Stimulated activated CD8-positive, alpha-beta memory T cell treated with anti-CD3 and anti-CD28 coated beads, Interleukin-7, amount 100 ng/mL, for 4 hours (primary cell): ENCODE data around the gene PRF1.

Source experiments
- DNase-seq, 2 donors: peaks; one replicate each; pipeline ENCODE4 v3.0.0-alpha.2; 2020; ENCODE audit warnings: low read depth in 2 of 2

The PRF1 gene

DNA sequence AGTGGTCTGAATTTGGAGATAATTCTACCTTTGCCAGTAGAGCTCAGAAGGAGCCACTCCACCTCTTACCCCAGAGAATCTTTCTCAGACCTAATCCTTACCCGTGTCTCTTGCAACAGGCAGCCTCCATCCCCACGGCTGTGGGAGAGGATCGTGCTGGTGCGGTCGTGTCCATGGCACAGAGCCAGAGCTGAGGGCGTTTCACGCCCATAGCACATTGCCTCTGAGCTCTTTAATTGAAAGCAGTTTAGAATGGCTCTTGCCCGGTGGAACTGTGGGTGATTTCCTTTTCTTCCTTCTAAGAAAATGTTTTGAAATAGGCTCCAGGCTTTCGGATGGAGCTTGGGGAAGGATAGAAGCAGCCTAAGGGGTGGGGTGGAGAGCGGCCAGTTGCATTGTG lies 41.5 kb downstream of the PRF1 start:
- no peak for DNase-seq

DNA sequence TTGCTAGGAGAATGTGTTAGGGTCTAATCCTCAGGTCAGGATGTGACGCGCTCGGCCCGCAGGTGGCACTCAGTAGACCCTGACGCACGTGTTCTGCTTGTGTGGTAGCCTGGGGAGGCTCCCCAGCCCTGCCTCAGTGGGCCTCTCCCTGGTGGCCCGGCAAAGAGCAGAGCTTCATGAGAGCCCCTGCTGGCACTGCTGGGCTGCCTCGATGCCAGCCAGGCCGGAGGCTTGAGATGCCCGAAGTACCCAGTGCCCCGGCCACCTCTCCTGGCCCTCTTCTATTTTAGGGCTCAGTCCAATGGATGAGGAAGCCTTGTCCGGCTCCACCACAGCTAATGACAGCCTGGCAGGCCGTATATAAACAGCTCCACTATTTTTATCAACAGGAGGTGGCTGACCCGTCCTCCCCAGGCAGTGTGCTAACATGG lies 42.0 kb downstream of the PRF1 start:
- no peak for DNase-seq

DNA sequence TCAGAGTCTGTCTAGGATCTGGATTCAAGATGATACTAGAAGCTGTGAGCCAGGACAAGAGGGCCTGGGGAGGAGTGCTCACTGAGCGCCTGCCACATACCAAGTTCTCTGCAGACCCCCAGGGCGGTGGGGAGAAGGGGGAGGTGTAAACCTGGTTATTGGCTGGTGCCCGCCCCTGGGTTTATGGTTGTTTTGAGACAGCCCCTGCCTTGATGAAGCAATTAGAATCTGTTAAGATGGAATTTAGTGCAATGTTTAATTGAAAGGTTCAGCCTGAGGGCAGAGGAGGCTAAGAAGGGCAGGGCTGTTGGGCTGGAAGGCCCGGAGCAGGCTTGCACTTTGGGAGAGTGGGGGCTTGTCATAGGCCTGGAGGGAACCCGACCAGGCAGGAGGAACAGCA lies 42.7 kb downstream of the PRF1 start:
- DNase-seq, result no peak

DNA sequence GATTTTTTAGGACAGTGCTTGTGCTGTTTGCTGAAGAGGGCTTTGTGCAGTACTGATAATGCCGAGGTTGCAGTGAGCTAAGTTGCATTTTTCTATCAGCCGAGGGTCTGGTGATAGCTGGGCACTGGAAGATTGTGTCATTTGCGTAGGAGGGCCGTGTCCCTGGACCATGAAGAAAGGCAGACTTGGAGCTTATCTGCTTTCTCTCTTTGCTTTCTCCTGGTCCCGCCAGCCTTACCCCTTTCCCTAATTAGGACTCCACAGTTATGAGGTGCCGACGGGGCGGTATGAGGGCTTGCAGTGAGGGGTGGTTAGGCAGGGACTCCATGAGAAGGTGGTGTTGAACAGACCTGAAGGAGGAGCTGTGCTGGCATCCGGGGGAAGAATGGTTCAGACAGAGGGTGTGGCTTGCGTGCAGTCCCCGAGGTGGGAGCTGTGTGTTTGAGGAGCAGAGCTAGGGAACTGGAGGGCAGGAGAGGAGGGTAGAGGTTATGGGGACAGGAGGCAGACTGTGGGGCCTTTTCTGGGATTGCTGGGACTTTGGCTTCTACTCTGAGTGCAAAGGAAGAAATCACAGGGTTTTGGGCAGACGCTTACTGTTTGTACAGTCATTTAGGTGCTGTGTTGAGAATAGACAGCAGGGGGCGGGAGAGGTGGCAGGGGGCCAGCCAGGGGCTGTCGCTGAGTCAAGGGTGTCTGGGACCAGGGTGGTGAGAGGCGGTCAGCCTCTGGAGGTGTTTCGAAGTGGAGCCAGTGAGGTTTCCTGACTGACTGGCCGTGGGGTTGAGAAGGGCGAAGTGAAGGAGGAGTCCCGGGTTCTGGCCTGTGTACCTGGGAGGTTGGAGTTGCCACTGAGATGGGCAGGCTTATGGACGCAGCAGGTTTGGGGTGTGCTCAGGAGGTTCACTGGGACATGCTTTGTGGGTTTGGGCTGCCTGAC lies 43.4 kb downstream of the PRF1 start:
- DNase-seq, result peak; percentile 48 to 69

DNA sequence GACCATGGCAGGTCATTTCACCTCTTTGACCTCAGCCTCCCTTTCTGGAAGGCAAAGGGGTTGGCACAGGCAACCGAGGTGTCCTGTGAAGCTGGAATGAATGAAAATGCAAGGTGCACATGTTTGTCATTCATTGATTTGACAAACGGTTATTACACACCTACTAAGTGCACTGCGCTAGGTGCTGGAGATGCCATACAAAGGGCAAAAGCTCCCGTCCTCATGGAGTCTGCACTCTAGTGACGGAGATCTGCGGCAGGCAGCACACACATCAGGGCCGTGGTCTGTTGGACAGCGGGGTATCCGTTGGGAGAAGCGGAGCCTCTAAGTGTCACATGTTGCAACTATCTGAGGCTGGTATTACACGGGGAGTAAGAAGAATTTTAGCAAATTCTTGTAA lies 44.2 kb downstream of the PRF1 start:
- DNase-seq, result no peak

DNA sequence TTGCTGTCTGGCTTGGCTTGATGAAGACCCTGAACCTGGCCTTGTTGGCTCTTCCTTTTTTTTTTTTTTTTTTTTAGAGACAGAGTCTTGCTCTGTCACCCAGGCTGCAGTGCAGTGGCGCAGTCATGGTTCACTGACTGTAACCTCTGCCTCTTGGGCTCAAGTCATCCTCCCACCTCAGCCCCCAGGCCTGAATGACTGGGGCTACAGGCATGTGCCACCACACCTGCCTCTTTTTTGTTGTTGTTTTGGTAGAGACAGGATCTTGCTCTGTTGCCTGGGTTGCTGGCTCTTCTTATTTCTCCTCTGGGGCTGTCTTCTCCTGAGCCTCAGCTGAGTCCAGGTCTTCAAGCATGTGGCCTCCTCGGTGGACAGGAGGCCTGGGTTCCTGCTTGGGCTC lies 44.7 kb downstream of the PRF1 start:
- DNase-seq, result no peak

DNA sequence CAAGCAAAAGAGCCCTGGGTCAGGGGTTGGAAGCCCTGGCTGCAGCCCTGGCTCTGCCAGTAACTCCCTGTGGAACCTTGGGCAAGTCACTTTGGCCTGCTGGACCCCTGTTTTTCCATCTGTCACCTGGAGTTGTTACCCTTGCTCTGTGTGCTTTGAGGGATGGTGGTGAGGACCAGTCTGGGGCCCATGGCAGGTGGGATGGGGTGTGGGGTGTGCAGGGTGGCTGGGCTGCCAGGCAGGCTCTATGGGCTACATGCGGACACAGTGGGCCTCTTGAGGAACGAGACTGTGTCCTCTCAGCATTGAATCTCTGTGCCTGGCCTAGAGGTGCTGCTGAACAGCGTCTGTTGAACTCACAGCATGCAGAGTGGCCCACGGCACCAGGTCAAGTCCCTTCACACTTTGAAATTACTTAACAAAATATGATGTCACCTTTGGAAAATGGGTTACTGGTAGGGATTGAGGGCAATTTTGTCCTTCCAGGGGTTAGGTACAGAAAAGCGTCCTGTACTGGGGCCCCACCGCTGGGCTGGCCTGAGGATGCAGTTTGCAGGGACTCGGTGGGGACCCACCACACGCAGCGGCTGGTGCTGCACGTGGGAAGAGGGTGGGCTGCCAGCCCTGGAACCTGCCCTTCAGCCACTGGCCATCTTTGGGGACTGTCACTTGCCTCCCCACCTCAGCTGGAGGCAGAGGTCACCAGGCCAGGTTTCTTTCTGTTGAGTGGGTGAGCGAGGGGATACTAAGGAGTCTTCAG lies 45.3 kb downstream of the PRF1 start:
- DNase-seq, result no peak

DNA sequence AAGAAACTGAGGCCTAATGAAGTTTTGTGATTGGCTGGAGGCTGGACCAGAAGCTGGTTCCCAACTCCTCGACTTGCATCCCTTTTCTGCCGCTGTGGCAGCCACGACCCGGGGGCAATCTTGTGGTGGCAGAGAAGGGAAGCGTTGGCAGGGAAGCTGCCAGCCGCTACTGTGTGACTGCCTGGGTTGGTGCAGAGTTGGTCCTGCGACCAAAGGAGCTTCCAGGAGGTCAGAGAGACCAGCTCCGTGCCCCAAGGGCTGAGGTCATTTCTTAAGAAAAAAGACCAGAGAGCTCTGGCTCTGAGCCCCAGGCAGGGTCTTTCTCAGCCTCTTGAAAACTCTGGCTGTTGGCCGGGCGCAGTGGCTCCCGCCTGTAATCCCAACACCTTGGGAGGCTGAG lies 47.2 kb downstream of the PRF1 start:
- DNase-seq, result no peak

DNA sequence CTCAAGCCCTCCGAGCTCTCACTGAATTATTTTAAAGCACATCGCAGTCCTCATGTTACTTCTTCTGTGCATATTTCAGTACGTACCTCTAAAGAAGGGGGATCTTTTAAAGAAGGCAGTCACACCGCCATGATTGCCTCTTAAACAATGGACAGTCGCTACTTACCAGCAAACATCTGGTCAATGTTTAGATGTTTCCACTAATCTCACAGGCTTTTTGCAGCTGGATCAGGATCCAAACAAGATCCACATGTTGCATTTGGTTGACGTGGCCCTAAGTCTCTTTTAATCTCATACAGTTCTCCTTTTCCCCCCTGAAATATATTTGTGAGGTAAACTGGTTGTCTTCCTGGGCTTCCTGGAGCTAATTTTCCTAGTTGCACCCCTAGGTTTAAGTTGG lies 50.0 kb downstream of the PRF1 start:
- no peak for DNase-seq

DNA sequence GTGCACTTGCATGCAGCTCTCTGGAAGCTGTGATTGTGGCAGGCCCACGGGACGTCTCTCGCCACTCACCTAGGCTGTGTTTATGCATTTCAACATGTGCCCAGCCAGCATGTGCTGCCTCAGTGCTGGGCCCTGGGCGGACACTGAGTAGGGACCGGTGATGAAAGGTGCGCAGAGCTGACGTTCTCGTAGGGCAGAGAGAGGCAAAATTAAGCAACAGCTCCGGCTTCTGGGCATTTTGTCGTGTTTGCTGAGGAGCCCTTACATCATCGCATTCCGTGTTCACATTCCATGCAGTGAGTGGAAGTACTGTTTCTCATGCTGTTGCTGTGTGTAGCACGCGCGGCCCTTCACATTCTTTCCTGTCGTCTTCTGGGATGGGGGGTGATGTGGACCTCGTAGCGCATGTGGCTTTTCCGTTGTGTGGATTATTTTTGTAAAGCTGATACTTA lies 50.5 kb downstream of the PRF1 start:
- no peak for DNase-seq

DNA sequence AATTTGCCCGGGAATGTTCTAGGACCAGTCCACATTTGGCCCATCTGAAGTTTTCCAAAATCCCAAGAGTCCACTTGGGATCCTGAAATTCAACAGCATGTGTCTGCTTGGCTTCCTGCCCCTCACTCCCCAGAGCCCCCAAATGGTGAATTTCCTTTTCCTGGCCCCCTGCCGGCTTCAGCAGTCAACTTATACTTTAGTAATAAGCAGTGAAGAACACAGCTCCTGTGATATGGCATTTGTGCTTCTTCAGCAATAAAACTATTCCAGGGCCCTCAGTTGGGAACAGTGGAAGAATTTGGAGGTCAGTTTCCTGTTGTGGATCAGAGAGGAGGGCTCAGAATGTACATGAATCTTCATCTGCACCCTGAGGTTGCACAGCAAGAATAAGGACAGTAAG lies 51.1 kb downstream of the PRF1 start:
- no peak for DNase-seq

DNA sequence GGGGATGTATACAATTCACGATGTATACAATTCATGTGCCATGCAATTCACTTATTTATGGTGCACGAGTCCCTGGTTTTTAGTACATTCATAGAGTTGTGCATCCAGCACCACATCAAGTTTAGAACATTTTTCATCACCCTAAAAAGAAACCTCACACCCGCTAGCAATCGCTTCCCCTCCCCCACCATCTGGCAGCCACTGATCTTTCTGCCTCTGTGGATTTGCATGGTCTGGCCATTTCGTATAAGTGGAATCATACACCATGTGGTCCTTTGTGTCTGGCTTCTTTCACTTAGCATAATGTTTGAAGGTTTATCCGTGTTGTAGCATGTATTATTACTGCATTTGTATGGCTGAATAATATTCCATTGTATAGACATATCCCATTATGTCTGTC lies 52.1 kb downstream of the PRF1 start:
- no peak for DNase-seq

DNA sequence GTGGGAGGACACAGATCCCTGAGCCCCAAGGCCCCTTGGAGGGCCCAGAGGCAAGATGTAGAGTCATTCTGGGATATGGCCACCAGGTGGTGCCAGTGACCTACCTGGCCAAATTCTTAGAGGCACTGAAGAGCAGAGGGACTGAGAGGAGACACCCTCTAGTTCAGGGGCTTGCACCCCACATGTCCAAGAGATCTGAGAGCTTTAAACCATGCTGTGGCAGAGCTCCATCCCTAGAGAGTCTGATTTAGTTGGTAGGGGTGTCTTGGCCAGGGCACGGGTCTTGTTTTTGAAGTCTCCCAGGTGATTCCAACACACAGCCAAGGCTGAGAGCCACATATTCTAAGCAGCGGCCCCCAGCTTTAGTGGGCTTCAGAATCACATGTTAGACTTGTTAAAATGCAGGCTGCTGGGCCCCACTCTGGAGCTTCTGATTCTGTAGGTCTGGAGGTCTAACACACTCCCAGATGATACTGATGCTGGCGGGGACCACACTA lies 52.5 kb downstream of the PRF1 start:
- peak; percentile 49 to 56 for DNase-seq

DNA sequence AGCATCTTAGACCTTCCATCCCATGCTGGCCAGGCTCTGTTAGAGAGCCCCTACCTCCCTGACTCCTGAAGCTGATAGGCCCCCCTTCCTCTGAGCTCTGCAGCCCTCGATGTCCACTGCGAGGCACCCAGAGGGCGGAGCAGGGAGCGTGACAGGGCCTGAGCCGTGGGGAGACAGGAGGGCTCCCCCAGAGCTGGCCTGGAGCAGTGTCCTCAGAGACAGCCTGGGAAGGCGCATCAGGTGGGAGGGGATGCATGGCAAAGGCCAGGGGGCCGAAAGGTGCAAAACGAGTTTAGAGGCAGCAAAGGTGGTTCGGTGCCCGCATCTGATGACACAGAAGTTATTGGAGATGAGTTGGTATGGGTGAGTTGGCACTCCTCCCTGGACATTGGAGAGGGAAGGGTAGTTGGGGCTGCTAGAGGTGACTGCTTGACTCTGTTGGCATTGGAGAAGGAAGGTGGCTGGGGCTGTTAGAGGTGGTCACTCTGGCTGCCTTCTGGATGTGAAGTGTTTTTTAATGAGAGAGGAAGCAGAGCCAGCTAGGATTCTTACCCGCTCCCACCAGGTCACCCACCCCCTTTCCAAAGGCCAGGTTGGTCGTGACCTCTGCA lies 53.1 kb downstream of the PRF1 start:
- DNase-seq, result no peak
